Measurements from ENCODE around the gene UST. TPM values are rescaled to one million over a fixed set of nuclear protein-coding genes. Genes with fewer than 3 reads are reported as not detected.

UST gene
- total RNA-seq, 1 experiment from 2014 or later = 3.9 TPM

GRCh38 chr6:148825492-148825891 is 78.7 kb downstream of the UST start:
- CTCF ChIA-PET = no interaction called here

GRCh38 chr6:148827416-148828045 is 80.7 kb downstream of the UST start:
- Histone ChIP-seq H4K20me1 (ENCODE audit: low read length) (no peaks in the 10 kb centered on the region), H3K4me1 (ENCODE audit: insufficient read depth, low read length) (peaks cover 27% of the 10 kb centered on the region), H3K36me3 (ENCODE audit: low read depth, low read length) (no peaks in the 10 kb centered on the region), H3K79me2 (ENCODE audit: low read length) (no peaks in the 10 kb centered on the region), H3K4me2 (ENCODE audit: low read length) (no peak overlapping the region), H3K27ac (ENCODE audit: low read length) (no peak overlapping the region), H3K9me3 (ENCODE audit: low read length) (no peaks in the 10 kb centered on the region), H3F3A (ENCODE audit: low read length, unreplicated experiment) (no peaks in the 10 kb centered on the region), H2AFZ (ENCODE audit: low read length) (no peak overlapping the region), H3K4me3 (ENCODE audit: low read length) (no peak overlapping the region), H3K9ac (ENCODE audit: low read length) (no peak overlapping the region), H3K9me2 (replicated peaks; ENCODE audit: low read length) (no peaks in the 10 kb centered on the region), H3K27me3 (ENCODE audit: low read length) (no peaks in the 10 kb centered on the region)
- no peak for ATAC-seq
- intact Hi-C loops (cut with micrococcal nuclease) = no loop called here
- DNase-seq = no peak
- BruUV-seq (replicated peaks) = no TSS peak
- ChIA-PET POLR2A (ENCODE audit: unreplicated experiment) (no interaction called here), CTCF (no interaction called here)
- TF ChIP-seq EZH2phosphoT487 (IDR thresholded peaks at IDR 0.05; ENCODE audit: borderline replicate concordance, low read length) = no peak
- TF ChIP-seq, protein P1, sequence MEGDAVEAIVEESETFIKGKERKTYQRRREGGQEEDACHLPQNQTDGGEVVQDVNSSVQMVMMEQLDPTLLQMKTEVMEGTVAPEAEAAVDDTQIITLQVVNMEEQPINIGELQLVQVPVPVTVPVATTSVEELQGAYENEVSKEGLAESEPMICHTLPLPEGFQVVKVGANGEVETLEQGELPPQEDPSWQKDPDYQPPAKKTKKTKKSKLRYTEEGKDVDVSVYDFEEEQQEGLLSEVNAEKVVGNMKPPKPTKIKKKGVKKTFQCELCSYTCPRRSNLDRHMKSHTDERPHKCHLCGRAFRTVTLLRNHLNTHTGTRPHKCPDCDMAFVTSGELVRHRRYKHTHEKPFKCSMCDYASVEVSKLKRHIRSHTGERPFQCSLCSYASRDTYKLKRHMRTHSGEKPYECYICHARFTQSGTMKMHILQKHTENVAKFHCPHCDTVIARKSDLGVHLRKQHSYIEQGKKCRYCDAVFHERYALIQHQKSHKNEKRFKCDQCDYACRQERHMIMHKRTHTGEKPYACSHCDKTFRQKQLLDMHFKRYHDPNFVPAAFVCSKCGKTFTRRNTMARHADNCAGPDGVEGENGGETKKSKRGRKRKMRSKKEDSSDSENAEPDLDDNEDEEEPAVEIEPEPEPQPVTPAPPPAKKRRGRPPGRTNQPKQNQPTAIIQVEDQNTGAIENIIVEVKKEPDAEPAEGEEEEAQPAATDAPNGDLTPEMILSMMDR (conservative IDR thresholded peaks at IDR 0.05; ENCODE audit: low read depth, low read length) = no peak
- TF ChIP-seq EZH2 (IDR thresholded peaks at IDR 0.05; ENCODE audit: low read length, unreplicated experiment) = no peak

More at GRCh38 chr6:148825492-148825891, 78.7 kb downstream of the UST start:
- Histone ChIP-seq H4K20me1 (ENCODE audit: low read length) (no peaks in the 10 kb centered on the region), H3K36me3 (ENCODE audit: low read depth, low read length) (no peaks in the 10 kb centered on the region), H3K4me1 (ENCODE audit: insufficient read depth, low read length) (peaks cover 15% of the 10 kb centered on the region; the same call in 1 of the 2 replicates), H3K79me2 (ENCODE audit: low read length) (no peaks in the 10 kb centered on the region), H3K9ac (ENCODE audit: low read length) (no peak overlapping the region), H3K27ac (ENCODE audit: low read length) (no peak overlapping the region), H3K9me2 (replicated peaks; ENCODE audit: low read length) (no peaks in the 10 kb centered on the region), H2AFZ (ENCODE audit: low read length) (no peak overlapping the region), H3F3A (ENCODE audit: low read length, unreplicated experiment) (no peaks in the 10 kb centered on the region), H3K27me3 (ENCODE audit: low read length) (no peaks in the 10 kb centered on the region), H3K9me3 (ENCODE audit: low read length) (no peaks in the 10 kb centered on the region), H3K4me2 (ENCODE audit: low read length) (no peak overlapping the region), H3K4me3 (ENCODE audit: low read length) (no peak overlapping the region)
- intact Hi-C loops (cut with micrococcal nuclease) = no loop called here
- ATAC-seq = no peak
- DNase-seq = no peak
- TF ChIP-seq EZH2phosphoT487 (IDR thresholded peaks at IDR 0.05; ENCODE audit: borderline replicate concordance, low read length) = no peak
- TF ChIP-seq, protein P1 (conservative IDR thresholded peaks at IDR 0.05; ENCODE audit: low read depth, low read length) = no peak
- no peak for TF ChIP-seq EZH2 (IDR thresholded peaks at IDR 0.05; ENCODE audit: low read length, unreplicated experiment)
- BruUV-seq (replicated peaks) = no TSS peak
- POLR2A ChIA-PET (ENCODE audit: unreplicated experiment) = no interaction called here

GRCh38 chr6:148828047-148828446 is 81.2 kb downstream of the UST start:
- Histone ChIP-seq H3K9me3 (ENCODE audit: low read length) (no peaks in the 10 kb centered on the region), H3K4me3 (ENCODE audit: low read length) (no peak overlapping the region), H3K27me3 (ENCODE audit: low read length) (no peaks in the 10 kb centered on the region), H2AFZ (ENCODE audit: low read length) (no peak overlapping the region), H3F3A (ENCODE audit: low read length, unreplicated experiment) (no peaks in the 10 kb centered on the region), H4K20me1 (ENCODE audit: low read length) (no peaks in the 10 kb centered on the region), H3K4me2 (ENCODE audit: low read length) (no peak overlapping the region), H3K9ac (ENCODE audit: low read length) (no peak overlapping the region), H3K9me2 (replicated peaks; ENCODE audit: low read length) (no peaks in the 10 kb centered on the region), H3K4me1 (ENCODE audit: insufficient read depth, low read length) (peaks cover 27% of the 10 kb centered on the region), H3K27ac (ENCODE audit: low read length) (no peak overlapping the region), H3K79me2 (ENCODE audit: low read length) (no peaks in the 10 kb centered on the region), H3K36me3 (ENCODE audit: low read depth, low read length) (no peaks in the 10 kb centered on the region)
- no peak for TF ChIP-seq EZH2 (IDR thresholded peaks at IDR 0.05; ENCODE audit: low read length, unreplicated experiment)
- TF ChIP-seq EZH2phosphoT487 (IDR thresholded peaks at IDR 0.05; ENCODE audit: borderline replicate concordance, low read length) = no peak
- TF ChIP-seq, protein P1 (conservative IDR thresholded peaks at IDR 0.05; ENCODE audit: low read depth, low read length) = no peak
- intact Hi-C loops (cut with micrococcal nuclease) = no loop called here
- ChIA-PET CTCF (no interaction called here), POLR2A (ENCODE audit: unreplicated experiment) (no interaction called here)
- no peak for ATAC-seq
- no peak for DNase-seq
- no TSS peak for BruUV-seq (replicated peaks)
